Measurements from ENCODE around the gene SNX25.

The SNX25 gene

GRCh38 chr4:185276036-185276435 is 66.6 kb downstream of the SNX25 start:
- TF ChIP-seq, protein P1, sequence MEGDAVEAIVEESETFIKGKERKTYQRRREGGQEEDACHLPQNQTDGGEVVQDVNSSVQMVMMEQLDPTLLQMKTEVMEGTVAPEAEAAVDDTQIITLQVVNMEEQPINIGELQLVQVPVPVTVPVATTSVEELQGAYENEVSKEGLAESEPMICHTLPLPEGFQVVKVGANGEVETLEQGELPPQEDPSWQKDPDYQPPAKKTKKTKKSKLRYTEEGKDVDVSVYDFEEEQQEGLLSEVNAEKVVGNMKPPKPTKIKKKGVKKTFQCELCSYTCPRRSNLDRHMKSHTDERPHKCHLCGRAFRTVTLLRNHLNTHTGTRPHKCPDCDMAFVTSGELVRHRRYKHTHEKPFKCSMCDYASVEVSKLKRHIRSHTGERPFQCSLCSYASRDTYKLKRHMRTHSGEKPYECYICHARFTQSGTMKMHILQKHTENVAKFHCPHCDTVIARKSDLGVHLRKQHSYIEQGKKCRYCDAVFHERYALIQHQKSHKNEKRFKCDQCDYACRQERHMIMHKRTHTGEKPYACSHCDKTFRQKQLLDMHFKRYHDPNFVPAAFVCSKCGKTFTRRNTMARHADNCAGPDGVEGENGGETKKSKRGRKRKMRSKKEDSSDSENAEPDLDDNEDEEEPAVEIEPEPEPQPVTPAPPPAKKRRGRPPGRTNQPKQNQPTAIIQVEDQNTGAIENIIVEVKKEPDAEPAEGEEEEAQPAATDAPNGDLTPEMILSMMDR (IDR thresholded peaks at IDR 0.05; ENCODE audit: low read depth, low read length, poor library complexity, severe bottlenecking) = no peak
- TF ChIP-seq EZH2phosphoT487 (IDR thresholded peaks at IDR 0.05; ENCODE audit: borderline replicate concordance, low read length) = no peak
- no peaks in the 10 kb centered on the region for H3K9me3 ChIP-seq (ENCODE audit: control insufficient read depth, insufficient read depth, low read length)
- no peaks in the 10 kb centered on the region for H3K9me2 ChIP-seq (replicated peaks; ENCODE audit: control insufficient read depth, low read length)
- peaks cover 24% of the 10 kb centered on the region for H3K4me1 ChIP-seq (ENCODE audit: control insufficient read depth, low read length)
- peaks cover 3% of the 10 kb centered on the region; the same call in 1 of the 2 replicates for H4K20me1 ChIP-seq (ENCODE audit: control insufficient read depth, insufficient read depth, low read depth, low read length)
- peaks cover 25% of the 10 kb centered on the region for H3K79me2 ChIP-seq (ENCODE audit: control insufficient read depth, low read length)
- no peaks in the 10 kb centered on the region for H3K27me3 ChIP-seq (ENCODE audit: control insufficient read depth, low read length)
- no peak overlapping the region for H3K27ac ChIP-seq (ENCODE audit: low read depth, low read length)
- peaks cover 40% of the 10 kb centered on the region for H3K36me3 ChIP-seq (ENCODE audit: control insufficient read depth, low read length)
- no peak overlapping the region for H3K4me2 ChIP-seq (ENCODE audit: low read length)
- 0 out of 2 replicates have a peak, but pooled peaks cover 3% of the 10 kb centered on the region for H3F3A ChIP-seq (ENCODE audit: control insufficient read depth, insufficient read depth)
- H3K4me3 ChIP-seq (ENCODE audit: low read length) = no peak overlapping the region

DNA sequence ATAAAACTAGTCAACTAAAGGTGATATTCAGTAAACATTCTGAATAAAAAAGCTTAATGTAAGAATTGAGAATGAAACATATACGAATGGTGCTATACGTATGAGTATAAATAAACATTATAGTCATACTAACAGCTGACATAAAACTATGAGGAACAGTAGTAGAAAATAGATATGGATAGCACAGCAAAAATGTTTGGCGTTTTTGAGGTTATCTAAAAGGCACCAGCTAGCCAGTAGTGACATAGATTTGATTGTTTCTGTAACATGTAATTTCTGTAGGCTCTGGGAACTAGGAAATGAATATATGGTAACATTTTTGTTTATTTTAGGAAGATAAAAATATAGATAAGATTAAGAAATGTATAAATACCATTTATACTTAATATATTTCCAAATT is 69.3 kb downstream of the SNX25 start:
- H4K20me1 ChIP-seq (ENCODE audit: control insufficient read depth, insufficient read depth, low read depth, low read length) = peaks cover 3% of the 10 kb centered on the region; the same call in 1 of the 2 replicates
- 0 out of 2 replicates have a peak, but pooled peaks cover 3% of the 10 kb centered on the region for H3F3A ChIP-seq (ENCODE audit: control insufficient read depth, insufficient read depth)
- H3K79me2 ChIP-seq (ENCODE audit: control insufficient read depth, low read length) = peaks cover 4% of the 10 kb centered on the region

GRCh38 chr4:185280608-185281007 is 71.2 kb downstream of the SNX25 start:
- H3K79me2 ChIP-seq (ENCODE audit: control insufficient read depth, low read length) = no peaks in the 10 kb centered on the region
- H3F3A ChIP-seq (ENCODE audit: control insufficient read depth, insufficient read depth) = 0 out of 2 replicates have a peak, but pooled peaks cover 3% of the 10 kb centered on the region
- H3K4me1 ChIP-seq (ENCODE audit: control insufficient read depth, low read length) = peaks cover 11% of the 10 kb centered on the region
- H3K4me3 ChIP-seq (ENCODE audit: low read length) = no peak overlapping the region
- H3K36me3 ChIP-seq (ENCODE audit: control insufficient read depth, low read length) = peaks cover 19% of the 10 kb centered on the region
- TF ChIP-seq, protein P1 (IDR thresholded peaks at IDR 0.05; ENCODE audit: low read depth, low read length, poor library complexity, severe bottlenecking) = no peak
- no peak for TF ChIP-seq EZH2phosphoT487 (IDR thresholded peaks at IDR 0.05; ENCODE audit: borderline replicate concordance, low read length)
- no peak overlapping the region for H3K27ac ChIP-seq (ENCODE audit: low read depth, low read length)
- H3K9me3 ChIP-seq (ENCODE audit: control insufficient read depth, insufficient read depth, low read length) = no peaks in the 10 kb centered on the region
- H3K27me3 ChIP-seq (ENCODE audit: control insufficient read depth, low read length) = no peaks in the 10 kb centered on the region
- peaks cover 3% of the 10 kb centered on the region; the same call in 1 of the 2 replicates for H4K20me1 ChIP-seq (ENCODE audit: control insufficient read depth, insufficient read depth, low read depth, low read length)
- no peak overlapping the region for H3K4me2 ChIP-seq (ENCODE audit: low read length)
- H3K9me2 ChIP-seq (replicated peaks; ENCODE audit: control insufficient read depth, low read length) = no peaks in the 10 kb centered on the region

More for the DNA sequence above, 69.3 kb downstream of the SNX25 start:
- Histone ChIP-seq H3K36me3 (ENCODE audit: control insufficient read depth, low read length) (peaks cover 27% of the 10 kb centered on the region), H3K4me1 (ENCODE audit: control insufficient read depth, low read length) (peaks cover 24% of the 10 kb centered on the region), H3K27ac (ENCODE audit: low read depth, low read length) (no peak overlapping the region), H3K27me3 (ENCODE audit: control insufficient read depth, low read length) (no peaks in the 10 kb centered on the region), H3K4me3 (ENCODE audit: low read length) (no peak overlapping the region), H3K9me3 (ENCODE audit: control insufficient read depth, insufficient read depth, low read length) (no peaks in the 10 kb centered on the region), H3K4me2 (ENCODE audit: low read length) (no peak overlapping the region), H3K9me2 (replicated peaks; ENCODE audit: control insufficient read depth, low read length) (no peaks in the 10 kb centered on the region)
- TF ChIP-seq, protein P1 (IDR thresholded peaks at IDR 0.05; ENCODE audit: low read depth, low read length, poor library complexity, severe bottlenecking) = no peak
- no peak for TF ChIP-seq EZH2phosphoT487 (IDR thresholded peaks at IDR 0.05; ENCODE audit: borderline replicate concordance, low read length)
